Upper lobe of right lung (tissue), 1 donor: ENCODE data around the gene WBP1L. TPM values are rescaled to one million over a fixed set of nuclear protein-coding genes. Genes with fewer than 3 reads are reported as not detected.

ENCODE experiments used
- ATAC-seq: fragments of 200-7000 bp; cut with Tn5 transposase; one replicate; pipeline ENCODE4 v1.9.1; 2020; ENCODE audit warnings: mild to moderate bottlenecking, moderate library complexity
- DNase-seq: peaks from one replicate; pipeline ENCODE4 v3.0.0-alpha.2; 2020
- H3K27ac ChIP-seq: fragments of 200-600 bp; one replicate; pipeline ENCODE4 v1.8.0; 2022
- H3K27me3 ChIP-seq: fragments of 200-600 bp; one replicate; pipeline ENCODE4 v1.8.0; 2022; ENCODE audit warnings: mild to moderate bottlenecking
- H3K36me3 ChIP-seq: fragments of 200-600 bp; one replicate; pipeline ENCODE4 v1.8.0; 2022
- H3K4me1 ChIP-seq: fragments of 200-600 bp; one replicate; pipeline ENCODE4 v1.8.0; 2022
- H3K4me3 ChIP-seq: fragments of 200-600 bp; one replicate; pipeline ENCODE4 v1.8.0; 2022; ENCODE audit warnings: mild to moderate bottlenecking
- H3K9me3 ChIP-seq: fragments of 200-600 bp; one replicate; pipeline ENCODE4 v1.8.0; 2022
- intact Hi-C: fragments of 100-400 bp; cut with DNase I; formaldehyde crosslinking; loops from one replicate; pipeline ENCODE4 v1.11.0; 2022
- total RNA-seq: library from RNA; stranded (reverse); fragmentation: NEBNext Ultra II Directional; extraction: Animal tissue kit (Norgen Biotek cat#: 25700); gene quantifications from one replicate; pipeline ENCODE4 v1.2.1, GENCODE V29; 2021
- TF ChIP-seq, protein P1 (sequence below): fragments of 200-600 bp; IDR thresholded peaks from one replicate; pipeline ENCODE4 v1.8.0; 2022; ENCODE audit warnings: antibody characterized with exemption
- donor health status: DM: no; HTN: yes; CAD: no; lungs with severe emphysema.

Gene WBP1L
- total RNA-seq, 1 donor from 2014 or later = 49.0 TPM

DNA sequence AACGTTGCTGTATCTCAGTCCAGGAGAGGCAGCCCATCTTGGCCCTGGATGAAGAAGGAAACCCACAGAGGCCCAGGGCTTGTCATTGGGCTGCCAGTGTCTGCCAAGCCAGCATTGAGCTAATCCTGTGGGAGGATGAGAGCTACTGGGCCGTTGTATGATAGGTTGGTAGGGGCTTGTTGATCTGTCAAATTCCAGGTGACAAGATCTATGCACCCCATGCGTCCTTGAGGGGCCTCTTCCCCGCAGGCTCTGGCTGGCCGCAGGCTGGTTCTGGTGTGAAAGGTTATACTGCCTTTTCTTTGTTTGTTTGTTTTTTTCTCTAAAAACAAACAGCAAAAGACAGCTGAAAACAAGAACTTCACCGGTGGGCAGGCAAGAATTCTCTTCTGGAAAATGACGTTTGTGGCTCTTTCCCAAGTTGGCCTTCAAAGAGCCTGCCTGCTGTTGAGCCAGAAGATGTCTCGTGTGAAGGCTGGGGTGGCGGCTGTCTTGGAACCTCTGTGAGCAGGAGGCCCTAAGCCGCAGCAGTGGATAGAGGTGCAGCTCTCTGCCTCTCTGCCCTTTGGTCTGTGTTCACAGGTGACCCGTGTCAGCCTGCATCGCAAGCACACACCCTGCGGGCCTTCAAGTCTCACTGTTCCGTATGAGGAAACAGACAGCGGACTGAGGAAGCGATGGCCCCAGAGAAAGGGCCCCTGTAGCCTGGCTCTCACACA is 70.1 kb downstream of the WBP1L start:
- peaks cover 48% of the 10 kb centered on the region for H3K36me3 ChIP-seq
- no peak for DNase-seq
- peak overlapping the region; percentile 42 for H3K27ac ChIP-seq

DNA sequence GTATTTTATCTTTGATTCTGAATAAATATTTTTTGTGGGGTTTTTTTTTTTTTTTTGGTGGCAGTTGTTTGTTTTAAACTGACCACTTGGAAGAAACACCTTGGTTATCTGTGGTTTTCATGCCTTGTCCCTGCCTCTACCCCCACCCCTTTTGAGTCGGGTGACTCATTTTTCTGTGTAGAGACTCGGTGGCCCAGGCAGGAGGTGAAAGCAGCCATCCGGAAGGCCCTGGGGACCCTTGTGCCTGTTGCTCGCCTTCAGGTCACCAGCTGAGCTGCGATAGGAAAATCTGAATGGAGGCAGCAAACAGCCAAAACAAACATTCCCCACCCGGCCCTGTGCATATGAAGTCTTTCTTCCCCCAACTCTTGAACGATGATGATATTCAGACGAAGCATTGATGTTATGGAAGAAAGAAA is 70.7 kb downstream of the WBP1L start:
- no peak for ATAC-seq
- H3K36me3 ChIP-seq = peaks cover 48% of the 10 kb centered on the region
- H3K4me1 ChIP-seq = peaks cover 52% of the 10 kb centered on the region
- no peaks in the 10 kb centered on the region for H3K9me3 ChIP-seq
- TF ChIP-seq, protein P1, sequence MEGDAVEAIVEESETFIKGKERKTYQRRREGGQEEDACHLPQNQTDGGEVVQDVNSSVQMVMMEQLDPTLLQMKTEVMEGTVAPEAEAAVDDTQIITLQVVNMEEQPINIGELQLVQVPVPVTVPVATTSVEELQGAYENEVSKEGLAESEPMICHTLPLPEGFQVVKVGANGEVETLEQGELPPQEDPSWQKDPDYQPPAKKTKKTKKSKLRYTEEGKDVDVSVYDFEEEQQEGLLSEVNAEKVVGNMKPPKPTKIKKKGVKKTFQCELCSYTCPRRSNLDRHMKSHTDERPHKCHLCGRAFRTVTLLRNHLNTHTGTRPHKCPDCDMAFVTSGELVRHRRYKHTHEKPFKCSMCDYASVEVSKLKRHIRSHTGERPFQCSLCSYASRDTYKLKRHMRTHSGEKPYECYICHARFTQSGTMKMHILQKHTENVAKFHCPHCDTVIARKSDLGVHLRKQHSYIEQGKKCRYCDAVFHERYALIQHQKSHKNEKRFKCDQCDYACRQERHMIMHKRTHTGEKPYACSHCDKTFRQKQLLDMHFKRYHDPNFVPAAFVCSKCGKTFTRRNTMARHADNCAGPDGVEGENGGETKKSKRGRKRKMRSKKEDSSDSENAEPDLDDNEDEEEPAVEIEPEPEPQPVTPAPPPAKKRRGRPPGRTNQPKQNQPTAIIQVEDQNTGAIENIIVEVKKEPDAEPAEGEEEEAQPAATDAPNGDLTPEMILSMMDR = no peak
- no peak for DNase-seq
- intact Hi-C loops = no loop called here
- H3K27ac ChIP-seq = peak overlapping the region; percentile 91
- H3K4me3 ChIP-seq = no peak overlapping the region
- no peaks in the 10 kb centered on the region for H3K27me3 ChIP-seq

More for the DNA sequence above, 70.1 kb downstream of the WBP1L start:
- Histone ChIP-seq H3K9me3 (no peaks in the 10 kb centered on the region), H3K4me1 (peaks cover 47% of the 10 kb centered on the region), H3K27me3 (no peaks in the 10 kb centered on the region), H3K4me3 (no peak overlapping the region)
- ATAC-seq = no peak
- TF ChIP-seq, protein P1 = no peak
- intact Hi-C loops = no loop called here

DNA sequence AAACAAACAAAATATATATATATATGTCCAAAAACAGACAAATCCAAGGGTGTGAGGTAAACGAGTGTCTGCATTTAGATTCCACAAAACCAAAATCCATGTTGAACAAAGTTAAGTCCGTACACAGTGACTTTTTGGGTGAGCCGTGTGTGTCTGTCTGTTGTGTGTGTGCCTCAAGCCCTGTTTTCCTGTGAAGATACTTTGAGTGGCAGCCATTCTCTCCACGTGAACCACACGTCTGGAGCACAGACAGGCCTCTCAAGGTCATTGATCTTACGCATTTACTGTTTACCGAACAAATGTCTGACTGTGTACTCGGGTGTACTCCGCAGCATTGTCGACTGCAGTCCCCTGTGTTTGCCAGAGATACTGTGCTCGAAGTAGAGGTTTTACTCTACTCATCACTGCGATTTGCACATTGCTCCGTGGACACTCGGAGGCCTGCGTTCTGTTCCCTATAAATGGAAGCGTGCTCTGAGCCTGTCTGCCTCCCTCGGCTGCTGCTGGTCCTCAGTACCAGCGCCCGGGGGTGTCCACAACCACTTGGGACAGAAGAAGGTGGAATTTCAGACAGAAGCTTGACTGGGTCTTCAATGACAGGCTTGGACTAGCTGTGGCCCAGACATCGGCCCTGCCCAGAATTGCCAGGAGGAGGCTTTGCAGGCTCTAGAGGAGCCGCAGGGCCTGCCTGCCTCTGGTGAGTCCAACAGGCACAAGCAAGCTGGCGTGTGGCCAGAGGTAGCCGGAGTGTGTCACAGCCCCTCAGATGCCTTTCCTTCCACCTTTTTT is 71.3 kb downstream of the WBP1L start:
- TF ChIP-seq, protein P1 = no peak
- peaks cover 48% of the 10 kb centered on the region for H3K36me3 ChIP-seq
- peak overlapping the region; percentile 91 for H3K27ac ChIP-seq
- no peaks in the 10 kb centered on the region for H3K27me3 ChIP-seq
- DNase-seq = peak; percentile 84
- intact Hi-C loops = no loop called here
- peak; percentile 29 for ATAC-seq
- no peak overlapping the region for H3K4me3 ChIP-seq
- peaks cover 54% of the 10 kb centered on the region for H3K4me1 ChIP-seq
- no peaks in the 10 kb centered on the region for H3K9me3 ChIP-seq

DNA sequence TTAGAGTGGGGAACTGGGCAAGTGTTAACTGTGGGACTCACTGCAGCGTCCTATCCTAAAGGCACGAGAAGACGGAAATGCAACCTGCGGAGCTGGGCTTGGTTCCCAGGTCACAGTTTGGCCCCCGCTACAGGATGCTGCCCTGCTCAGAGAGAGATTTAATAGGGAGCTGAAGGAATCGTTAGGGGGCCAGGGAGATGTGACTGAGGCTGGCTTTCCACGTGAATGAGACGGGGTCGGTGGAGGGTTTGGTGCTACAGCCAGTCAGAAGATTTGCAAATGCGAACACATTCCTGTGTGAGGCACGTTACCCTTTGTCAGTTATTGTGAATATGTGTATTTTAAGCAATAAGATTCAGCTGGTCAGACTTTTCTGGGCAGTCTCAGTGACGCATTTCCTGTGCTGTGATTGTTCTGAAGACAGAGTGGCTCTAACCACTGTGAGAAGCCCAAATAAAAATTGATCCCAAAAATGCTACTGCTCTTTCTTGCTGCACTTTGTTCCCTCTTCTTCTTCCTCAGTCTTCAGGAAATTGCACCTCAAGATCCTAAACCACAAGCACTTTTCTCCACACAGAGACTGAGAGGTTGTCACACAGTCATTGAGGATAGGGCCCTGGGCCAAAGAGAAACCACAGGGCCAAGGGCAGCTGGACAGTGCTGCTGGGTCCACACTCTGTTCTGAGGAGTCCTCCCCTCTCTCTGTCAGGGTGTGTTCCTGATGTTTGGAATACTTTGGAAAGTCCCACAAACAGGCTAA is 72.2 kb downstream of the WBP1L start:
- DNase-seq (no peak), ATAC-seq (peak; percentile 82)
- peak overlapping the region; percentile 91 for H3K27ac ChIP-seq
- TF ChIP-seq, protein P1 = no peak
- H3K9me3 ChIP-seq = no peaks in the 10 kb centered on the region
- H3K4me3 ChIP-seq = no peak overlapping the region
- no peaks in the 10 kb centered on the region for H3K27me3 ChIP-seq
- intact Hi-C loops = no loop called here
- peaks cover 54% of the 10 kb centered on the region for H3K4me1 ChIP-seq
- H3K36me3 ChIP-seq = peaks cover 42% of the 10 kb centered on the region

DNA sequence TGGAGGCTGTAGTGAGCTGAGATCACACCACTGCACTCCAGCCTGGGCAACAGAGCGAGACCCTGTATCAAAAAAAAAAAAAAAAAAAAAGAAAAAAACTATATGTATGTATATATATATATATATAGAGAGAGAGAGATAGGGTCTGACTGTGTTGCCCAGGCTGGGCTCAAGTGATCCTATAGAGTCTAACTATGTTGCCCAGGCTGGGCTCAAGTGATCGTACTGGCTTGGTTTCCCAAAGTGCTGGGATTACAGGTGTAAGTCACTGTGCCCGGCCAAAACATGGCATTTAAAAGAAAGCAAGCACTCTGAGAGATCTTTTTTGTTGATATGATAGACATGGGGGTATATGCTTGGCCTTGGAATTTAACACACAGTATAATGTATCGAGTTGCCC is 73.4 kb downstream of the WBP1L start:
- Histone ChIP-seq H3K27me3 (no peaks in the 10 kb centered on the region), H3K4me3 (no peak overlapping the region), H3K9me3 (no peaks in the 10 kb centered on the region), H3K4me1 (peaks cover 53% of the 10 kb centered on the region), H3K36me3 (peaks cover 30% of the 10 kb centered on the region), H3K27ac (peak overlapping the region; percentile 91)
- no peak for ATAC-seq
- TF ChIP-seq, protein P1 = no peak
- no peak for DNase-seq
- intact Hi-C loops = no loop called here
